ENCODE results near the gene ANK3.

ANK3 gene

DNA sequence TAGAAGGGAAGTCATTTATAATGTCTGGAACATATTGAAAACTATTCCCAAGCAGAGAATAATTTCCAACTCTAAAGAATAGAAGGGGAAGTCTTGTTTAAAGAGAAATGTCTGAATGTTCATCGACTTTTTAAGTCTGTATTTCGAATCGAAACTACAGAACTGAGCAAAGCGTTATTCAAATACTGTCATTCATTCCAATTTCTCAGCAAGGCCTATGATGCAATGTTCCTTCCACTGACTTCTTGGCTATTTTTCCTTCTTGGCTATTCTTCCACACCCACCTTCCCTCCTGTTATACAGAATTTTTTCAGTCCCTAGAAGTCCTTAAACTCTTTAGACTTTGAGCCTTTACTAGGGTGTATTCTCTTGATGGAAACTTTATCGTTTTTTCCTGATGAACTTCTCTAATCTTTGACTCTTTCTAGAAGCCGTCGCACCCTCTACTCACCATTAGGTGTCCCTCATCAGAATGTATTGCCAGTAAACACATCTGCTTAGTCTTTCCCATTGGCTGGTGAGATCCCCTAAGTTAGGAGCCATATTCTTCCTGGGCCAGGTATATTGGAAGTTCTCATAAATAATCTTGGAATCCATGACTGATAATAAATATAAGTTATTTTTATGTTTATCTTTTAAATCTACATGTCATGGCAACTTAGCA lies 247.6 kb downstream of the ANK3 start:
- DNase-seq = no peak

DNA sequence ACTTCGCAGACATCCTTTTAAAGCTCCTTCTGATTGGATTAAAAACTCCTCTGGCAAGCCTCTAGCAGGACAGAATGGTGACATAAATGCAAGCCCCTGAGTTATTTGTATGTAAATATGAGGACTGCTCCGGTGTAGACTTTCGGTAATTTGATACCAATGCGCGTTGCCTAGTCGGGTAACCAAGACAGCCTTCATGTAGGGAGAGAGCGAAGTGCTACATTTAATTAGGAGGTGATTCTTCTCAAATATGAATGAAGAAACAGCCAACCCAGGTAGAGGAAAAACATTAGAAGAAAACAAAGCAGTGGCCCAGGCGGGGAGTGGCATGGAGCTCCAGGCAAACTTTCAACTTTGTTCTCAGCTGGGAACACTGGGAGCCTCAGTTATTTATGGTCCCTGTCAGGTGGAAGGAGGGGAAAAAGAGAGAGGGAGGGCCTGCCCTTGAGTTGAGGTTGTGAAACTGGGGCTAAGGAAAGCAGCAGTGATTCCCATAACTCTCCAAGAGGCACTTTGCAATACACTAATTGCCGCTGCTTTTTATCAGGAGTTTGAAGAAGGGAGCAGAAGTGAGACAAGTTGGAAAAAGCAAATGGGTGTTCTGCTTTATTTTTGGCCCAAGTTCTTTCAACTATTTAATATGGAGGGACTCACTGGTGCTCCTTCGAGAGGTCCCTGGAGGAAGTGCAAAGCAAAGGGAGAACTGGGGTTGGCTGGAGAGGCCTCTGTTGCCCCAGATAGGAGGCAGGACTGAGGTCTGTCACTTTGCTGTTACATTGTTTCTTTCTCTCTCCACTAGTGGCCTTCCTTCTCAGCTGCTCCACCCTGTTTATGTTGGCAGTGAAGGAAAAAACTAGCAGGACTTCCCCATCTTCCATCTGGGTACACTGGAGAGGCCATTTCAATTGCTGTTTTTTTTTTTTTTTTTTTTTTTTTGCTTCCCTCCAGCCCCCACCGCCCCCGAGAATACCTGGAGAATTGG lies 248.7 kb downstream of the ANK3 start:
- DNase-seq = no peak

- DNase-seq = no peak
Measured at GRCh38 chr10:60139798-60140566, 249.7 kb downstream of the ANK3 start.

DNA sequence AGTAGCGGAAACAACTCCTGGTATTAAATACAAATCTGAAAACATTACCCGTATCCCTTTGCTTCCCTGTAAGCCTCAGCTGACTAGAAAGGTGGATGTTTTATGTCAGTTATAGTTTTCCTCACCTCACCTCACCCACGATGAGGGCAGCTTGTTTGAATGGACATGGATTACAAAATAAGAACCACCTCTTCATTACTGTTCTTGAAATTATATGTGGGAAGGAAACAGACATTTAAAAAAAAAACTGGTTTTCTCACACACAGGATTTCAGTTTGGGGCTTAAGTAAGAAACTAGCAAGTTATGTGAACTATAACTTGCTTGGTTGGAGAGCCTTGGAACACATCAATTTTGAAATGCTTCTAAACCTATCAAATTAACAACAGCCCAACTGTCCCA lies 250.4 kb downstream of the ANK3 start:
- DNase-seq = no peak

- no peak for DNase-seq
Measured at GRCh38 chr10:60138842-60139241, 250.8 kb downstream of the ANK3 start.

- DNase-seq = no peak
Measured at GRCh38 chr10:60138026-60138425, 251.6 kb downstream of the ANK3 start.

DNA sequence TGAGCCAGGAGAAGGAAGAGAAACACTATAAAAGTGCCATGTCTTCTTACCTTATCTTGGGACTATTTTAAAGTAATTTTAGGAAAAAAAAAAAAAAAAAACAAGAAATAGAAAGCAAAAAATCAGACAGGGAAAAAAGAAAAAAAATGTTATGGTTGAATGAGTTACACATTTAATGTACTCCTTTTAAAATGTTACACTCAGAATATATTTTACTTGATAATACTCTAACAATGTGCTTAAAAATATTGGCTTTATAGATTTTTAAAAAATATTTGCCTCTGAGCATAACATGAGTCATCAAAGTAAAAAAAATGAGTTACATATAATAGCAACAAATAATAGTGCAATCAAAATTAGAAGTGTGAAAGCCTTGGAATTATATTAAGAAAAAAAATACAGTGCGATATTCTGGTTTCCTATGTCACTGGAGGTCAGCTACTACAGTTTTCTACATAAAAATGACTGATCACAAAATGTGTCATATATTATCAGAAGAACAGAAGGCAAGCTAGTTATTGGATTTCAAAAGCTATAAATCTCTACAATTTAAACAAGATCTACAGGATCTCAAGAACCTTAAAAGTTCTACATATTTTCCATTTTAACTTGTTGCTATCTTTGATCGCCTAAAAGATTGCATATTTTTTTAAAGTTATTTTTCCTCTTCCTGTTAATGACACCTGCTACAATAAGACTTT lies 252.2 kb downstream of the ANK3 start:
- DNase-seq = no peak

- no peak for DNase-seq
Measured at GRCh38 chr10:60135020-60135419, 254.7 kb downstream of the ANK3 start.

DNA sequence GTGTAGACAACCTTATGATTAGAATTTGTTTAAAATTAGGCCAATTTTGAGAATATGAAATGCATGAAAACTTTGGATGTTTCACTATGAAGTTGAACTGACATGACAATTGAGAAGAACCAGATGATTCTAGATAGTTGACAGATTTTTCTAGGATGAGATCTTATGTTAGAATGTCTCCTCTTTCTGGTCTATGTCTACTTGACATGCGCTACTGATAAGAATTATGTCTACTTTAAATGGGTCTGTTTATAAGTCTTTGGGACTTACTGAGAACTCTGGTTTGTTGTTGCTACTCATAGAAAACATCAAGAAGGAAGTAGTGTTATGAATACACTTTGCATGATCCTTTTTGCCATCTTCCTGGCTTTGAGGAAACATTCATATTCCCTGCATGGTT lies 255.1 kb downstream of the ANK3 start:
- DNase-seq = no peak

DNA sequence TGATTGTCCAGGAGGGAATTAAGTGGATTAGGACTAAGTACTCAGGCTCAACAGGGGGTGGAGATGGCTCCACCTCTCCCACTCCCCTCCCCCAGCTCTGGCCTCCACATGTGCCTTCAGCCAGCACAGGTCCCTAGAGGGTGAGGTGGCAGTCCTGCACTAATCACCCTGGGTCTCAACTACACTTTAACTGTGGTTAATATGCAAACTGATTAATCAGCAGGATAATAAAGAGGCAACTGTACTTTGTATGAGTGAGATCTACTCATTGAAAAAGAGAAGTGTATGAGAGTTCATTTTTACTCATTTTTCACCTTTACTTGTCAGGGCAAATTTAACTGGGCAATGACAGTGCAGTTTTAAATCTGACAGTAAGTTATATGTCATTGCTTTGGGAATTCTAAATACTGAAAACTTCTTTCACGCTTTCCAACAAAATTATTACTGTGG lies 259.5 kb downstream of the ANK3 start:
- no peak for DNase-seq

DNA sequence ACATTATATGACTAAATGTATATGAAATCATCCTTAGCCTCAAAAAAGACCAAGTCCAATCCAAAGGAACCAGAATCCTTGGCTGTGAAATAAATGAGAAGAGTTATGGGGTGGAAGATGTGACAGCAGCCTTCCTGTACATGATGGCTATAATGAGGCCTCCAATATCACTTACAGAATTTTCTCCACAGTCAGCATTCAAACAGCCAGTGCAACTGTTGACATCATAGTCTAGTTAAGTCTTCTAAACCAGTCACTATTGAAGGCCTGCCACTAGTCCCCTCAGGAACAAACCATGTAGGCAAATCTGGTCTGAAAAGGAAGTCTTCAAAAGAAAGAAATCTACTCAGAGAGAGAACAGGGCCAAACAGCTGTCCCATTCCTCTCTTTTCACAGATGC lies 263.8 kb downstream of the ANK3 start:
- no peak for DNase-seq

GRCh38 chr10:60124536-60124935 lies 265.1 kb downstream of the ANK3 start:
- DNase-seq = no peak

GRCh38 chr10:60123668-60124067 lies 266.0 kb downstream of the ANK3 start:
- no peak for DNase-seq

DNA sequence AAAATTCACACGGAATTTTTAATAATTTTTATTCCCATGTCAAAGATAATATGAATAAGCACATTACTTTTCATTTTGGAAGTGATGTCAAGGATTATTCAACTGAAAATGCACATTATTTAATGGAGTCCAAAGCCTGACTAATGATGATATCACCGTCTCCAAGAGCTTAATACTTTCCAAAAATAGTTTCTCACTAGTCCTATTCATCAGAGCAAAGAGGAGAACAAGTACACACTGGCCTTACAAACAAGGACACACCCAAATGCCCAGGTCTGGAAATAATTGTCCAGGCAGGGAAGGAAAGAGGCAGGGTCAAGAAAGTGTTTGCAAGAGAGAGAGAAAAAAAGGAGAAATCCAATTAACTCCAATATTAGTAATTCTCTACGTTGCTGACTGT lies 266.5 kb downstream of the ANK3 start:
- DNase-seq = no peak

GRCh38 chr10:60122190-60122589 lies 267.5 kb downstream of the ANK3 start:
- DNase-seq = no peak

- peak in 1 of 58 donors; percentile 20 for DNase-seq
Measured at GRCh38 chr10:60114765-60115586, 274.7 kb downstream of the ANK3 start.

GRCh38 chr10:60110739-60111138 lies 278.9 kb downstream of the ANK3 start:
- no peak for DNase-seq

DNA sequence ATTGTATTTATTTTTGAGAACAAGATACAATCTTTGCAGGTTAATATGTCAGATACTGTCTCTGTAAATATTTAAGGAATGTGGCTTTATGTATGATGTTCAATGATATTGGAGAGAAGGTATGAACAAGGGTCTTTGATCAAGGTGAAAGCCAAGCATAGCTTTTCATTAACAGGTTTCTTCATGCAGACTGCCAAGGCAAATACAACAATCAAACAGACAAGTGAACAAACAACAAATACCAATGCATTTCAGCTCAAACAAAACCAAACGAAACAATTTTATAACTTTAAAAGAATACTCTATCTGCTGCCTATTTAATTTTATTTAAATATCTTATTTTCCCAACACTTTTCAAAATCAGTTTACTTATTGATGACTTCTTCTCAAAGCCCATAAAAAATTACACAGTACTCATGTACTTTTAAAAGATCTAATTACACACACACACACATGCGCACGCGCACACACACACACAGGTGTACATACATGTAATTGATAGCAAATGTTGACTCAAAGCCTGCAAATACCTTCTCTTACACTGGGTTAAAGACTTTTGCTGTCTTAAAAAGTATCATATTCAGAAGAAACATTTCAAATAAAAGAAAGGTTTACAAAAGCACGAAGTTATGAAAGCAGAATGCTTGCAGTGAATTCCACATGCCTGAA lies 282.2 kb downstream of the ANK3 start:
- no peak for DNase-seq

GRCh38 chr10:60105295-60105695 lies 284.4 kb downstream of the ANK3 start:
- no peak for DNase-seq

DNA sequence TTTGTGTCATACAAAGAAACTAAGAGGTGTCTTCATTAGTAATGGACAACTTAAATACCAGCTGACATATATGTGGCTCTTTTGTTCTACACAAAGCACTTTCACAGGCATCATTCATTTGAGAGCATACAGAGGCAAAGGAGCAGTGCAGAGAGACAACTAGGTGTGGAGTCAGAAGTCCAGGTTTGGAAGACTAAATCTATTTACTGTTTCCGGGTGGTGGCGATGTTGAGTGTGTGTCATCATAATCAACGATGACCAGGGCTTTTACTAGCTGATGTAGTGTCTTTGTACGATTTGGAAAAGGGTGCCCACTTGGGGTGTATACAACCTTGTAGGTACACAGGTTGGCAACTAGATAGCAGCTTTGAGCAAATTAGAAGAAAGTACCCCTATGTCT lies 287.9 kb downstream of the ANK3 start:
- no peak for DNase-seq

All from anterior cingulate cortex (tissue), 58 donors.